Pancreas (tissue), 10 donors: ENCODE measurements around the gene IPCEF1. TPM values are rescaled to one million over a fixed set of nuclear protein-coding genes. Genes with fewer than 3 reads are reported as not detected.

Experiments
- ATAC-seq, 4 donors: fragments of 200-7000 bp; cut with Tn5 transposase; one replicate each; pipeline versions ENCODE4 v1.8.0 to v1.9.1; 2020; ENCODE audit warnings: mild to moderate bottlenecking in 4 of 4, moderate library complexity in 4 of 4
- DNase-seq, 6 donors: peaks; one replicate each; pipeline ENCODE4 v3.0.0-alpha.2; 2020
- FAIRE-seq: peaks from 2 replicates; lab custom pipeline; 2012; peaks lifted over from hg19 to GRCh38; lab: Jason Lieb, UNC
- H3K27ac ChIP-seq, 4 donors: fragments of 200-600 bp; sonication (generic); 1 replicate in 3 of 4; 2 replicates in 1 of 4; pipeline versions ENCODE4 v1.5.0 to v1.8.0; 2020
- H3K27me3 ChIP-seq, 4 donors: fragments of 200-600 bp; one replicate each; pipeline ENCODE4 v1.8.0; 2021
- H3K36me3 ChIP-seq, 3 donors: fragments of 200-600 bp; sonication (generic) in 1 of 3; one replicate each; pipeline versions ENCODE4 v1.5.0 to v1.8.0; 2020 to 2021
- H3K4me1 ChIP-seq, 3 donors: fragments of 200-600 bp; one replicate each; pipeline ENCODE4 v1.8.0; 2021
- H3K4me3 ChIP-seq, 4 donors: fragments of 200-600 bp; sonication (generic) in 2 of 4; one replicate each; pipeline versions ENCODE4 v1.5.0 to v1.8.0; 2020 to 2021
- H3K9me3 ChIP-seq, 4 donors: fragments of 200-600 bp; one replicate each; pipeline ENCODE4 v1.8.0; 2021
- WGBS, 2 donors: extraction: QIAGEN DNeasy Blood & Tissue Kit; methylation state at CpG; one replicate each; pipeline ENCODE4 v1.1.7; 2013; 5-methylcytosine and 5-hydroxymethylcytosine counted together
- intact Hi-C, 3 donors: fragments of 100-400 bp; cut with DNase I; formaldehyde crosslinking; loops; one replicate each; pipeline versions ENCODE4 v1.11.1 to v1.14.2; 2022
- polyA plus RNA-seq, 2 donors: library from polyadenylated mRNA; stranded (reverse); fragments of 200-250 nt; gene quantifications; one replicate each; pipeline ENCODE4 v1.2.3, GENCODE V29; 2013
- total RNA-seq, 6 donors: library from RNA; stranded (reverse); fragmentation: NEBNext Ultra II Directional in 4 of 6; extraction: Animal tissue kit (Norgen Biotek cat#: 25700) in 4 of 6; gene quantifications; one replicate each; pipeline versions ENCODE4 v1.2.1 to v1.2.4, GENCODE V29; 2021 to 2023
- TF ChIP-seq, protein P1 (sequence below), 4 donors: fragments of 200-600 bp; sonication (generic) in 3 of 4; IDR thresholded peaks; one replicate each; pipeline versions ENCODE4 v1.5.0 to v1.8.0; 2021; ENCODE audit warnings: antibody characterized with exemption in 4 of 4
- donor health status: healthy with polysubstance abuse.
- donor health status: DM: no; HTN: no; CAD: no; lungs with moderate emphysema.
- donor health status: DM: no; HTN: no; CAD: no.
- donor health status: control.
- donor health status: control.
- donor health status: Bipolar disorder and iron deficiency.
- donor health status: DM: yes; HTN: yes; CAD: no.
- donor health status: DM: no; HTN: no; CAD: no.
- donor health status: DM: no; HTN: no; CAD: no.
- donor health status: DM: yes; HTN: yes; CAD: no.

IPCEF1 gene
- total and polyA plus RNA-seq, 8 donors = 0.53 to 4.4 (median 1.8) TPM

DNA sequence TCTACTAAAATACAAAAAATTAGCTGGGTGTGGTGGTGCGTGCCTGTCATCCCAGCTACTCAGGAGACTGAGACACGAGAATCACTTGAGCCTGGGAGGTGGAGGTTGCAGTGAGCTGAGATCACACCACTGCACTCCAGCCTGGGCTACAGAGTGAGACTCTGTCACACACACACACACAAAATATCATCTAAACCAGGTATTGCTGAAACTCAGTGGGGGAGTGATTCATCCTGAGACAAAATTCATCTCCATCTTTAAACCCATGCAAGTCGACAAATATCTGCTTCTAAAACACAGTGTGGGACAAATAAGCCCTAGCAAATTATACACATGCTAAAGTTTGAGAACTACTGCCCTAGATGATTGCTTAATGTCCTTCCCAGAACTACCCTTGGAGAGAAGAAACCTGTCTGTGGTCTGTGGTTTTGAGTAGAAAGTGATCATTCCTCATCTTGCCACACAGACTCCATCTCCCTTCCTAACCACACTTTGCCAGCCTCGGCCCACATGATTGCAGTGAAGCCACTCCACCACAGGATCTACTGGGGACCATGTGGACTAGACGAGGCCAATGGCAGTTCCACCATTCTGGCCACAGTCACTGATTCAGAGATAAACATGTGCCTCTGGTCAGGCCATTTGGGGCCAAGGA, 187.3 kb downstream of the IPCEF1 start:
- Histone ChIP-seq H3K4me1 (no peaks in the 10 kb centered on the region), H3K27ac (no peak overlapping the region), H3K4me3 (no peak overlapping the region), H3K36me3 (no peaks in the 10 kb centered on the region), H3K9me3 (no peaks in the 10 kb centered on the region), H3K27me3 (no peaks in the 10 kb centered on the region)
- WGBS, 2 donors = 83 to 86% methylated on average over 5 of the region's 5 CpGs
- no peak for DNase-seq
- TF ChIP-seq, protein P1, sequence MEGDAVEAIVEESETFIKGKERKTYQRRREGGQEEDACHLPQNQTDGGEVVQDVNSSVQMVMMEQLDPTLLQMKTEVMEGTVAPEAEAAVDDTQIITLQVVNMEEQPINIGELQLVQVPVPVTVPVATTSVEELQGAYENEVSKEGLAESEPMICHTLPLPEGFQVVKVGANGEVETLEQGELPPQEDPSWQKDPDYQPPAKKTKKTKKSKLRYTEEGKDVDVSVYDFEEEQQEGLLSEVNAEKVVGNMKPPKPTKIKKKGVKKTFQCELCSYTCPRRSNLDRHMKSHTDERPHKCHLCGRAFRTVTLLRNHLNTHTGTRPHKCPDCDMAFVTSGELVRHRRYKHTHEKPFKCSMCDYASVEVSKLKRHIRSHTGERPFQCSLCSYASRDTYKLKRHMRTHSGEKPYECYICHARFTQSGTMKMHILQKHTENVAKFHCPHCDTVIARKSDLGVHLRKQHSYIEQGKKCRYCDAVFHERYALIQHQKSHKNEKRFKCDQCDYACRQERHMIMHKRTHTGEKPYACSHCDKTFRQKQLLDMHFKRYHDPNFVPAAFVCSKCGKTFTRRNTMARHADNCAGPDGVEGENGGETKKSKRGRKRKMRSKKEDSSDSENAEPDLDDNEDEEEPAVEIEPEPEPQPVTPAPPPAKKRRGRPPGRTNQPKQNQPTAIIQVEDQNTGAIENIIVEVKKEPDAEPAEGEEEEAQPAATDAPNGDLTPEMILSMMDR (IDR thresholded peaks at IDR 0.05) = no peak
- intact Hi-C loops = no loop called here
- FAIRE-seq = no peak
- ATAC-seq = no peak

DNA sequence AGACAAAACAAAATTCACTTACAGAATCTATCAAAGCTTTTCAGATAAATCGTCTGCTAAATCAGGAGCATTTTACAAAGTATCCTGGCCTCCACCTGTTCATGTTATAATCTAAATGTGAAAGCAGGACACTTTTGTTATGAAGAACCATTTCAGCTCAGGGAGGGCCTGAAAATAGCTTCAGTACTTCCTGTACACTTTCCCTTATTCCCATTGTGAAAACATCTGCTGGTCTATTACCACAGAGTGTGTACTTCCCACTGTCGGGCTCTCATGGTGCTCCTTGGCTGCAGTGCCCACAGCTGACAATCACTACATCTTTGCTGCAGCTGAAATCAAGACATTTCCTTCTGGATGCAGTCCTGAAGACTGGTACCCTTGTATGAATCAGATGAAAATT, 189.5 kb downstream of the IPCEF1 start:
- Histone ChIP-seq H3K9me3 (no peaks in the 10 kb centered on the region), H3K27me3 (no peaks in the 10 kb centered on the region), H3K36me3 (no peaks in the 10 kb centered on the region), H3K27ac (no peak overlapping the region), H3K4me1 (no peaks in the 10 kb centered on the region), H3K4me3 (no peak overlapping the region)
- FAIRE-seq = no peak
- intact Hi-C loops = no loop called here
- 75 to 90% methylated on average over 2 of the region's 2 CpGs for WGBS, 2 donors
- DNase-seq = no peak
- peak in 2 of 4 donors; percentile 36 to 77 for ATAC-seq
- TF ChIP-seq, protein P1 (IDR thresholded peaks at IDR 0.05) = no peak

GRCh38 chr6:154166140-154166539, 190.5 kb downstream of the IPCEF1 start:
- no peak for DNase-seq

GRCh38 chr6:154165478-154165877, 191.1 kb downstream of the IPCEF1 start:
- H3K36me3 ChIP-seq = no peaks in the 10 kb centered on the region
- FAIRE-seq (no peak), DNase-seq (no peak), ATAC-seq (peak in 1 of 4 donors; percentile 15)
- no peaks in the 10 kb centered on the region for H3K4me1 ChIP-seq
- 73 to 83% methylated on average over 2 of the region's 2 CpGs for WGBS, 2 donors
- no peak overlapping the region for H3K4me3 ChIP-seq
- H3K27ac ChIP-seq = no peak overlapping the region
- no peaks in the 10 kb centered on the region for H3K27me3 ChIP-seq
- no peaks in the 10 kb centered on the region for H3K9me3 ChIP-seq
- TF ChIP-seq, protein P1 (IDR thresholded peaks at IDR 0.05) = no peak
- intact Hi-C loops = no loop called here

More at GRCh38 chr6:154166140-154166539, 190.5 kb downstream of the IPCEF1 start:
- 83 to 91% methylated on average over 9 of the region's 9 CpGs for WGBS, 2 donors
- no peak overlapping the region for H3K4me3 ChIP-seq
- H3K36me3 ChIP-seq = no peaks in the 10 kb centered on the region
- intact Hi-C loops = no loop called here
- no peaks in the 10 kb centered on the region for H3K27me3 ChIP-seq
- H3K27ac ChIP-seq = no peak overlapping the region
- H3K9me3 ChIP-seq = no peaks in the 10 kb centered on the region
- FAIRE-seq (no peak), ATAC-seq (peak in 1 of 4 donors; percentile 28)
- TF ChIP-seq, protein P1 (IDR thresholded peaks at IDR 0.05) = no peak
- H3K4me1 ChIP-seq = no peaks in the 10 kb centered on the region

GRCh38 chr6:154164397-154164796, 192.2 kb downstream of the IPCEF1 start:
- intact Hi-C loops = no loop called here
- ATAC-seq (peak in 3 of 4 donors; percentile 45 to 66 (median 51)), FAIRE-seq (no peak), DNase-seq (peak in 1 of 6 donors; percentile 16)
- WGBS, 2 donors = 61 to 69% methylated on average over 5 of the region's 5 CpGs
- TF ChIP-seq, protein P1 (IDR thresholded peaks at IDR 0.05) = no peak
- no peaks in the 10 kb centered on the region for H3K27me3 ChIP-seq
- H3K9me3 ChIP-seq = no peaks in the 10 kb centered on the region
- H3K4me3 ChIP-seq = no peak overlapping the region
- no peak overlapping the region for H3K27ac ChIP-seq
- H3K4me1 ChIP-seq = no peaks in the 10 kb centered on the region
- no peaks in the 10 kb centered on the region for H3K36me3 ChIP-seq
